Loucy (cell line): ENCODE results near the gene GOSR1.
"Not testable (repeated sequence)": the region's sequence is repeated elsewhere in the genome, so short reads cannot be mapped to it uniquely, and the experiment has no call there.

Experiments
- EZH2phosphoT487 ChIP-seq: fragments of 200-600 bp; IDR thresholded peaks from 2 replicates; pipeline ENCODE4 v1.6.1; 2018; ENCODE audit warnings: antibody characterized with exemption, mild to moderate bottlenecking, moderate library complexity, borderline replicate concordance
- TF ChIP-seq, protein P1 (sequence below): fragments of 200-600 bp; sonication (generic); conservative IDR thresholded peaks from 2 replicates; pipeline ENCODE4 v1.5.1; 2014; ENCODE audit warnings: mild to moderate bottlenecking, antibody characterized with exemption, low read length

DNA sequence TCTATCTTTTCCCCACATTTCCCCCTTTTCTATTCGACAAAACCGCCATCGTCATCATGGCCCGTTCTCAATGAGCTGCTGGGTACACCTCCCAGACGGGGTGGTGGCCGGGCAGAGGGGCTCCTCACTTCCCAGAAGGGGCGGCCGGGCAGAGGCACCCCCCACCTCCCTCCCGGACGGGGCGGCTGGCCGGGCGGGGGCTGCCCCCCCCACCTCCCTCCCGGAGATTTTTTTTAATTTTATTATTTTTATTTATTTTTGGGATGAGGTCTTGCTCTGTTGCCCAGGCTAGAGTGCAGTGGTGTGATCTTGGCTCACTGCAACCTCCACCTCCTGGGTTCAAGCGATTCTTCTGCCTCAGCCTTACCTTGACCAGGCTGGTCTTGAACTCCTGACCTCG lies 59.6 kb downstream of the GOSR1 start:
- TF ChIP-seq, protein P1, sequence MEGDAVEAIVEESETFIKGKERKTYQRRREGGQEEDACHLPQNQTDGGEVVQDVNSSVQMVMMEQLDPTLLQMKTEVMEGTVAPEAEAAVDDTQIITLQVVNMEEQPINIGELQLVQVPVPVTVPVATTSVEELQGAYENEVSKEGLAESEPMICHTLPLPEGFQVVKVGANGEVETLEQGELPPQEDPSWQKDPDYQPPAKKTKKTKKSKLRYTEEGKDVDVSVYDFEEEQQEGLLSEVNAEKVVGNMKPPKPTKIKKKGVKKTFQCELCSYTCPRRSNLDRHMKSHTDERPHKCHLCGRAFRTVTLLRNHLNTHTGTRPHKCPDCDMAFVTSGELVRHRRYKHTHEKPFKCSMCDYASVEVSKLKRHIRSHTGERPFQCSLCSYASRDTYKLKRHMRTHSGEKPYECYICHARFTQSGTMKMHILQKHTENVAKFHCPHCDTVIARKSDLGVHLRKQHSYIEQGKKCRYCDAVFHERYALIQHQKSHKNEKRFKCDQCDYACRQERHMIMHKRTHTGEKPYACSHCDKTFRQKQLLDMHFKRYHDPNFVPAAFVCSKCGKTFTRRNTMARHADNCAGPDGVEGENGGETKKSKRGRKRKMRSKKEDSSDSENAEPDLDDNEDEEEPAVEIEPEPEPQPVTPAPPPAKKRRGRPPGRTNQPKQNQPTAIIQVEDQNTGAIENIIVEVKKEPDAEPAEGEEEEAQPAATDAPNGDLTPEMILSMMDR = not testable (repeated sequence)
- not testable (repeated sequence) for TF ChIP-seq EZH2phosphoT487
